ENCODE results near the gene SWAP70. TPM values are rescaled to one million over a fixed set of nuclear protein-coding genes. Genes with fewer than 3 reads are reported as not detected.

Gene SWAP70
- total RNA-seq, 2 experiments from 2014 or later = 8.9 to 9.6 TPM

DNA sequence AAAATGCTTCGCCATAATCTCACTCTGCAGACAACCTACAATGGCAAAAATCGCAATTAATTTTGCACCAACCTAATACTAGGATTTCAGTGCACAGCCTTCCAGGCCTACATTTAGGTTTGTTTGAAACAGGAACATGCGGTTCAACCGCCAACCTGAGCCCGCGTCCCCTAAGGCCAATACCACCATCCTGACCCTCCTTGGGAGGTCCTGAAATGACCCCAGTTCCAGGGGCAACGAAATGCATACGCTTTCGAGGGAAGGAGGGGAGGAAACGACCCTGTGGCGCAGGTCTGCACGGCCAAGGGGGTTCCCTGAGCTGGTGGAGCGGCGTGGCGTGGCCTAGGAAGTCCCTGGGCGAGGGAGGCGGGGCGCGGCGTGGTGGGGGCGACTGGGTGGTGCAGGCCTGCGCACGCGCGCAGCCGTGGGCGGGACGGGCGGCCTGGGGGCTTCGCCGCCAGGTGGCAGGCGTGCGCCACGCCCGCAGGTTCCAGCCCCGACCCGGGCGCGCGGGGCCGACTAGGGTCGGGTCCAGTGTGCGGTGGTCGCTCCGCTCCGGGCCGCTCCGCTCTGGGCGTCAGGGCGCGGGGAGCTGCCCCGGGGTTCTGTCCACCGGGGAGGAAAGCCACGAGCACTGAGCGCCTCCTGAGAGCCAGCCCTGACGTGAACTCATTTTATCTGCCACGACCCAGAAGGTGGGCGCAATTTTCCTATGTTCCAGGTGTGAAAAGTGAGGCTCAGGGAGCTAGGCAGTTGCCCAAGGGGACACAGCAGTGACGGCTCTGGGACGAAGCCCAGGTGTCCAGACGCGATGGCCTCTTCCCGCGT, 94.1 kb downstream of the SWAP70 start:
- DNase-seq (peak; percentile 95), ATAC-seq (peak; percentile 64)
- intact Hi-C loops (cut with micrococcal nuclease) = loop anchor here (2.0 to 5.0 kb wide), 2 partner anchors 215 to 549 kb away; partner anchors contain the start of gene ADM
- H3K4me3 Mint-ChIP-seq = peak overlapping the region; percentile 88
- CTCF ChIA-PET = interaction anchor here (0.6 to 3.7 kb wide), 25 partner anchors 10 to 783 kb away, joined by 3 to 49 read pairs (median 4); partner anchors contain the start of genes ADM, RNF141 and WEE1
- peaks cover 11% of the 10 kb centered on the region for H3K36me3 Mint-ChIP-seq (ENCODE audit: low read depth)
- TF ChIP-seq, protein P1, sequence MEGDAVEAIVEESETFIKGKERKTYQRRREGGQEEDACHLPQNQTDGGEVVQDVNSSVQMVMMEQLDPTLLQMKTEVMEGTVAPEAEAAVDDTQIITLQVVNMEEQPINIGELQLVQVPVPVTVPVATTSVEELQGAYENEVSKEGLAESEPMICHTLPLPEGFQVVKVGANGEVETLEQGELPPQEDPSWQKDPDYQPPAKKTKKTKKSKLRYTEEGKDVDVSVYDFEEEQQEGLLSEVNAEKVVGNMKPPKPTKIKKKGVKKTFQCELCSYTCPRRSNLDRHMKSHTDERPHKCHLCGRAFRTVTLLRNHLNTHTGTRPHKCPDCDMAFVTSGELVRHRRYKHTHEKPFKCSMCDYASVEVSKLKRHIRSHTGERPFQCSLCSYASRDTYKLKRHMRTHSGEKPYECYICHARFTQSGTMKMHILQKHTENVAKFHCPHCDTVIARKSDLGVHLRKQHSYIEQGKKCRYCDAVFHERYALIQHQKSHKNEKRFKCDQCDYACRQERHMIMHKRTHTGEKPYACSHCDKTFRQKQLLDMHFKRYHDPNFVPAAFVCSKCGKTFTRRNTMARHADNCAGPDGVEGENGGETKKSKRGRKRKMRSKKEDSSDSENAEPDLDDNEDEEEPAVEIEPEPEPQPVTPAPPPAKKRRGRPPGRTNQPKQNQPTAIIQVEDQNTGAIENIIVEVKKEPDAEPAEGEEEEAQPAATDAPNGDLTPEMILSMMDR (IDR thresholded peaks at IDR 0.05) = peak; percentile 93
- H3K4me1 Mint-ChIP-seq (ENCODE audit: low read depth) = peaks cover 53% of the 10 kb centered on the region
- H3K27ac Mint-ChIP-seq = peak overlapping the region; percentile 87
- no peaks in the 10 kb centered on the region for H3K27me3 Mint-ChIP-seq
- H3K9me3 Mint-ChIP-seq = no peaks in the 10 kb centered on the region
- POLR2A ChIA-PET = interaction anchor here (0.7 to 2.3 kb wide), 9 partner anchors 83 to 569 kb away, joined by 3 to 11 read pairs (median 3); partner anchors contain the start of gene WEE1

DNA sequence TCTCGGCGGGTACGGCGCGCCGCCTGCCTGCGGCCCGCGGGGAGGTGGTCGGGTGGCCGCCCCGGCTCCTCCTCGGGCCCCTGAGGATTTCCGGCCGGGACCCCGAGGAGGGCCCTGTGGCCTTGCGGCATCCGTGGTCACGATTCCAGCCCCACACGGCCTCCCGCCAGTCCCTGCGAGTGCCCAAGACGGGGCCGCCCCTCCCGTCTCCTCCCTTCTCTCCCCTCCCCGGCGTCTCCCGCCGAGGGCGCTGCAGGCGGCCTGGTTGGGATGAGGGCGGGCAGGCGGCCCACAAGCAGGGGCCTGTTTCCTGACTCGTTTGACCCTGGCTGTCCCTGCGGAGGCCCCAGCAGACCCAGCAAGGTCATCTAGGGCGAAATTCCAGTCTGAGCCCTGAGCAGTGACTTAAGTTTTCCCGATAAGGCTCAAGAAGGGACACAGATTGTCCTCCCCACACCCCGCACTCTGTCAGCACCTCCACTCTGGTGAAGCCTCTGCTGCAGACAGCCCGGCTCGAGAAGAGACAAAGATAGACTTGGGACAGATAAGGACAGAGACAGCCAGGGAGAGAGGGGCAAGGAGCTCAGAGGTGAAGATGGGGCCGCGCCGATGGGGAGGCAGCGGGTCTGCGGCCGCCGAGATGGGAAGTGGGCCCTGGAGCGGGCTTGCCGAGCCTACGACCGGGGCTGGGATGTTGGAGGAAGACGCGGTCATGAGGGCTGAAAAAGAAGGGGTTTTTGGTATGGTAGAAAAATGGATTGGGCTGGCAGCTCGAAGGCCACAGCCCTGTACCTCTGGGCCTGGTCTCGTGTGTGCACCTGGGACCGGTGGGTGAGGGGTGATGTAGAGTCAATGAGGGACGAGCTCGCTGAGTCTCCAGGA, 95.0 kb downstream of the SWAP70 start:
- CTCF ChIA-PET = interaction anchor here (0.7 to 3.7 kb wide), 24 partner anchors 11 to 782 kb away, joined by 3 to 49 read pairs (median 4); partner anchors contain the start of genes ADM, RNF141 and WEE1
- TF ChIP-seq, protein P1 (IDR thresholded peaks at IDR 0.05) = no peak
- H3K4me1 Mint-ChIP-seq (ENCODE audit: low read depth) = peaks cover 51% of the 10 kb centered on the region
- POLR2A ChIA-PET = interaction anchor here (0.6 to 2.3 kb wide), 22 partner anchors 9 to 568 kb away, joined by 3 to 12 read pairs (median 3); partner anchors contain the start of genes WEE1 and ZNF143
- peaks cover 11% of the 10 kb centered on the region for H3K36me3 Mint-ChIP-seq (ENCODE audit: low read depth)
- ATAC-seq (peak; percentile 27), DNase-seq (peak; percentile 72)
- peak overlapping the region; percentile 88 for H3K4me3 Mint-ChIP-seq
- peak overlapping the region; percentile 98 for H3K27ac Mint-ChIP-seq
- H3K9me3 Mint-ChIP-seq = no peaks in the 10 kb centered on the region
- no peaks in the 10 kb centered on the region for H3K27me3 Mint-ChIP-seq
- intact Hi-C loops (cut with micrococcal nuclease) = loop anchor here (2.0 to 5.0 kb wide), 2 partner anchors 214 to 548 kb away; partner anchors contain the start of gene ADM

DNA sequence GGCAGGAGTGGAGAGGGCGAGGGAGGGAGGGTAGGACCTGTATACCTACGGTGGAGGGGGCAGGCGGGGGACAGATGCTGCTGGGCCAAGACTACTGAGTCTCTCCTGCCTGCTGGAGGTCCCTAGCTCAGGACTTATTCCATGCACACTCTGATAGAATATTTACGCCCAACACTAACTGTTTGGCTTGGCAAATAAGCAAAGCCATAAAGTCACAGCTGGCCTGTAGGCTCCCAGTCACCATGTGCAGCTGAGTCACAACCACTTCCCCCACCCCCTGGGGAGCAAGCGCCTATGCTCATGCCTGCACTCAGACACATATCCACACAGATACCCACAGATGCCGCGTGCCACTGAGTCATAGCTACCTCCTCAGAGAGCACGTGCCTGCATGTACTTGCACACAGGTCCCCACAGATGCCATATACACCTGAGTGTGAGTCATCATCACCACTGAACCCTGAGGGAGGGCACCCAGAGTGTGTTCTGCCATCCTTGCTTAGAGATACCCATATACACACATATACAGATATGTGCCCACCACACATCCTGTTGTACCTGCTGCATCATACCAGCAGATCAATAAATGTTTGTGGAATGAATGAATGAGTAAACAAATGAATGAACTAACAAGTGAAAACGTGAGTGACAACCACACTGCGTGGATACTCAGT, 95.8 kb downstream of the SWAP70 start:
- TF ChIP-seq, protein P1 (IDR thresholded peaks at IDR 0.05) = no peak
- ChIA-PET POLR2A (interaction anchor here (0.6 to 2.3 kb wide), 18 partner anchors 9 to 567 kb away, joined by 3 to 12 read pairs (median 4); partner anchors contain the start of genes WEE1 and ZNF143), CTCF (interaction anchor here (0.7 to 3.7 kb wide), 17 partner anchors 12 to 782 kb away, joined by 3 to 49 read pairs (median 6); partner anchors contain the start of genes ADM and RNF141)
- Mint-ChIP-seq H3K27me3 (no peaks in the 10 kb centered on the region), H3K9me3 (no peaks in the 10 kb centered on the region), H3K4me1 (ENCODE audit: low read depth) (peaks cover 51% of the 10 kb centered on the region), H3K36me3 (ENCODE audit: low read depth) (peaks cover 15% of the 10 kb centered on the region), H3K27ac (peak overlapping the region; percentile 98), H3K4me3 (peak overlapping the region; percentile 88)
- intact Hi-C loops (cut with micrococcal nuclease) = loop anchor here (2.0 to 5.0 kb wide), 2 partner anchors 213 to 548 kb away; partner anchors contain the start of gene ADM
- peak; percentile 99 for DNase-seq
- ATAC-seq = peak; percentile 85

DNA sequence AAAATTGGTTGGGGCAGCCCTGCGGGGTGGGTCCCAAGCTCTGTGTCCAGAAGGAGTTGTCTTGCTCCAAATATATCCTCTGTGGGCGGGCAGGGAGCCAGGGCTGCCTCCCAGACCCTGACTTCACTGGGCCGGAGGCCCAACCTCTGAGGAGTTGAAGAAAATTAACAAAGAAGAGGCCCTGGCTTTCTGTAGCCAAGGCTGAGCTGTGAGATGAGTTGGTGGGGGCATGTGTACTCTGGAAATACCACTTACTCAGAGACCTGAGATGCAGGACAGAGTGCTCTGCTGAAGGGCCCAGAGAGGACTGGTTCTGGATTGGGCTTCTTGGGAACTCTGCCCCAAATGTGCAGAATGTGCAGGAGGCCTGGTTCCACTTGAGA, 96.3 kb downstream of the SWAP70 start:
- POLR2A ChIA-PET = interaction anchor here (0.9 to 1.6 kb wide), 7 partner anchors 9 to 563 kb away, joined by 3 to 12 read pairs (median 4); partner anchors contain the start of gene ZNF143
- peaks cover 52% of the 10 kb centered on the region for H3K4me1 Mint-ChIP-seq (ENCODE audit: low read depth)
- H3K27ac Mint-ChIP-seq = peak overlapping the region; percentile 98

More for the DNA sequence above, 96.3 kb downstream of the SWAP70 start:
- TF ChIP-seq, protein P1 (IDR thresholded peaks at IDR 0.05) = no peak
- no peaks in the 10 kb centered on the region for H3K27me3 Mint-ChIP-seq
- H3K36me3 Mint-ChIP-seq (ENCODE audit: low read depth) = peaks cover 15% of the 10 kb centered on the region
- intact Hi-C loops (cut with micrococcal nuclease) = no loop called here
- DNase-seq = no peak
- peak overlapping the region; percentile 88 for H3K4me3 Mint-ChIP-seq
- H3K9me3 Mint-ChIP-seq = no peaks in the 10 kb centered on the region
- no peak for ATAC-seq
- CTCF ChIA-PET = interaction anchor here (1.0 to 3.7 kb wide), 8 partner anchors 12 to 565 kb away, joined by 3 to 49 read pairs (median 9); partner anchors contain the start of gene ADM

Data from activated CD8-positive, alpha-beta T cell treated with anti-CD3 and anti-CD28 coated beads for 36 hours (primary cell).